Chondrocyte (in vitro differentiated cells): ENCODE measurements around the gene LHFPL6. TPM values are rescaled to one million over a fixed set of nuclear protein-coding genes. Genes with fewer than 3 reads are reported as not detected.

ENCODE experiments used
- DNase-seq: peaks from one replicate; pipeline ENCODE4 v3.0.0; 2021; ENCODE audit warnings: mixed read lengths, low spot score
- H3K27ac Mint-ChIP-seq: one replicate; pipeline ENCODE4 v1.8.0; 2021; ENCODE audit warnings: mild to moderate bottlenecking, moderate library complexity, mixed read lengths; ENCODE audit not compliant: unreplicated experiment
- H3K27me3 Mint-ChIP-seq: 2 replicates; pipeline ENCODE4 v1.8.0; 2021; ENCODE audit warnings: low read depth, mixed read lengths
- H3K36me3 Mint-ChIP-seq: 2 replicates; pipeline ENCODE4 v1.8.0; 2021; ENCODE audit warnings: low read depth, mixed read lengths
- H3K4me1 Mint-ChIP-seq: 2 replicates; pipeline ENCODE4 v1.8.0; 2021; ENCODE audit warnings: low read depth, mild to moderate bottlenecking, mixed read lengths
- H3K4me3 Mint-ChIP-seq: one replicate; pipeline ENCODE4 v1.8.0; 2021; ENCODE audit warnings: mild to moderate bottlenecking, moderate library complexity, mixed read lengths; ENCODE audit not compliant: unreplicated experiment
- H3K9me3 Mint-ChIP-seq: 2 replicates; pipeline ENCODE4 v1.8.0; 2021; ENCODE audit warnings: low read depth, mixed read lengths
- CTCF ChIP-seq: fragments of 200-600 bp; sonication (generic); IDR thresholded peaks from 2 replicates; pipeline ENCODE4 v1.5.0; 2021; ENCODE audit warnings: antibody characterized with exemption, mild to moderate bottlenecking, moderate library complexity
- total RNA-seq: library from RNA; stranded (reverse); gene quantifications from 3 replicates; pipeline ENCODE4 v1.2.1, GENCODE V29; 2021

Gene LHFPL6
- total RNA-seq, 1 donor from 2014 or later = 101 TPM

GRCh38 chr13:39550931-39551330 lies 52.1 kb downstream of the LHFPL6 start:
- H3K4me3 Mint-ChIP-seq = no peak overlapping the region
- no peaks in the 10 kb centered on the region for H3K9me3 Mint-ChIP-seq
- no peak for DNase-seq
- H3K36me3 Mint-ChIP-seq = peaks cover 6% of the 10 kb centered on the region
- no peak overlapping the region for H3K27ac Mint-ChIP-seq
- peaks cover 8% of the 10 kb centered on the region for H3K4me1 Mint-ChIP-seq
- no peaks in the 10 kb centered on the region for H3K27me3 Mint-ChIP-seq
- no peak for TF ChIP-seq CTCF

- Mint-ChIP-seq H3K27me3 (no peaks in the 10 kb centered on the region), H3K36me3 (peaks cover 6% of the 10 kb centered on the region), H3K4me3 (no peak overlapping the region), H3K27ac (no peak overlapping the region), H3K9me3 (no peaks in the 10 kb centered on the region), H3K4me1 (peaks cover 20% of the 10 kb centered on the region)
- no peak for DNase-seq
- TF ChIP-seq CTCF = no peak
Measured at GRCh38 chr13:39547108-39547507, 55.9 kb downstream of the LHFPL6 start.

- no peak for TF ChIP-seq CTCF
- no peaks in the 10 kb centered on the region for H3K27me3 Mint-ChIP-seq
- no peaks in the 10 kb centered on the region for H3K36me3 Mint-ChIP-seq
- no peak overlapping the region for H3K4me3 Mint-ChIP-seq
- peaks cover 39% of the 10 kb centered on the region for H3K4me1 Mint-ChIP-seq
- H3K27ac Mint-ChIP-seq = no peak overlapping the region
- no peaks in the 10 kb centered on the region for H3K9me3 Mint-ChIP-seq
- DNase-seq = no peak
Measured at GRCh38 chr13:39542361-39542760, 60.6 kb downstream of the LHFPL6 start.

- DNase-seq = no peak
- H3K4me1 Mint-ChIP-seq = peaks cover 50% of the 10 kb centered on the region
- no peaks in the 10 kb centered on the region for H3K36me3 Mint-ChIP-seq
- no peaks in the 10 kb centered on the region for H3K9me3 Mint-ChIP-seq
- no peak for TF ChIP-seq CTCF
- H3K27me3 Mint-ChIP-seq = no peaks in the 10 kb centered on the region
- H3K4me3 Mint-ChIP-seq = no peak overlapping the region
- no peak overlapping the region for H3K27ac Mint-ChIP-seq
Measured at GRCh38 chr13:39540929-39541605, 61.9 kb downstream of the LHFPL6 start.

- Mint-ChIP-seq H3K9me3 (no peaks in the 10 kb centered on the region), H3K36me3 (no peaks in the 10 kb centered on the region), H3K4me3 (no peak overlapping the region), H3K27ac (no peak overlapping the region), H3K27me3 (no peaks in the 10 kb centered on the region), H3K4me1 (peaks cover 63% of the 10 kb centered on the region)
- TF ChIP-seq CTCF = no peak
- DNase-seq = no peak
Measured at GRCh38 chr13:39538816-39539790, 63.9 kb downstream of the LHFPL6 start.
